ENCODE data around the gene PKMYT1.
"Not testable (repeated sequence)": the region's sequence is repeated elsewhere in the genome, so short reads cannot be mapped to it uniquely, and the experiment has no call there.

The PKMYT1 gene

DNA sequence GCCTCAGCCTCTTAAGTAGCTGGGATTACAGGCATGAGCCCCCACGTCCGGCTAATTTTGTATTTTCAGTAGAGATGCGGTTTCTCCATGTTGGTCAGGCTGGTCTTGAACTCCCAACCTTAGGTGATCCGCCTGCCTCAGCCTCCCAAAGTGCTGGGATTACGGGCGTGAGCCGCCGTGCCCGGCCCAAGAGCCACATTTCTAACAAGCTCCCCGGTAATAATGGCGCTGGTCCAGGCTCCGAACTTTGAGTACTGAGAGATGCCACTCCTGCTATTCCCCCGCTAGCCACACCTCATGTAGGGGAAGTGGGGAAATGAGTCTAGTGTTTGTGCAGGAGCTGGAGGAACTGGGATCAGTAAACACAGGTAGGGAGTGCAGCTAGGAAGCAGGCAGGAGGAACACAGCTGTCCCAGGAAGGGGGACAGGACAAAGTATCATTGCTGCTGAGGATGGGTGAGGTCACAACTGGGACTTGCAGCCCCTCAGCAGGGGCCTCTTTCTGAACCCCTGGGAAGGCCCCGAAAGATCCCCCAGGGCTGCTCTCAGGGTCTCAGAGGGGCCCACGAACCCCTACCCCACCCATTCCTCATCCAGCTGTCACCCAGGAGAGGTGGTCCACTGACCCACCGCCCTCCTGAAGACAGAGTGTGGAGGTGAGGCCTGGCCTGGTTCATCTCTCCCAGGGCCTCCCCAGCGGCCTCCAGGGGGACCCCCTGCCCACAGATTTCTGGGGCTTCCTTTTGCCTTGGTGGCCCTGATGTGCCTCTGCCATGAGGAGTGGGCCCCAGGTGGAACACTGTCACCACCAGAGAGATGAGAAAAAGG is 19.8 kb downstream of the PKMYT1 start:
- DNase-seq (no peak), ATAC-seq (no peak)

DNA sequence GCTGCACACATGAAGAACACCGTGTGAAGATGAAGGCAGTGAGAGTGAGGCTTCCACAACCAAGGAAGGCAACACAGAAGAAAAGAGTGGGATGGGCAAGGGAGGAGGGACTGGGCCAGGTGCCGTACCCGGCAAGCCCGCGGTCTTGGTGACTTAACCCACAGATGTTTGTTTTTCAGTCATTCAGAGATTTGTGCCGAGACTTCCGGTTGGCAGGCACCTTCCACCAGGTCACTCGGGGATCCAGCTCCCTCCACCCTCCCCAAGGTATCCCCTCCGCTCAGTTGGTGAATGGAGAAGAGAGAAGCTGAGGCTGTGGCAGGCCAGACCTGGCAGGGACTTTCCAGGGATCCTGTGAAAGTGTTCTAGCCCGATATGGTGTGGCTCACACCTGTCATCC is 21.0 kb downstream of the PKMYT1 start:
- ATAC-seq: no peak

DNA sequence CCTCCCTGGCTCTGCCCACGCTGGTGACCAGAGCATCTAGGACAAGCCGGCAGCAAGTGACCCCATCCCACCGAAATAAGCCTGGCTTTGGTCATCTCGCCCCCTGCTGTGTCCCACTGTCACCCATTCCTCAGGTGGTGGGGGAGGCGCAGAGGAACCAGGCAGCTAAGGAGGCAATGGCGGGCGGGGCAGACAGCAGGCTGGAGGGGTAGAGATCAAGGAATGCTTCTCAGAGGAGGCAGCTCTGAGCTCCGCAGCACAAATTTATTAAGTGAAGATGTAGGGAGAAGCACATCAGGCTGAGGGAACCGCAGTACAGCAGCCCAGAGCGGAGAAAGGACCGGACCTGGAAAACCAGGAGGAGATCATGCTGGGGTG is 23.7 kb downstream of the PKMYT1 start:
- DNase-seq (no peak), ATAC-seq (no peak)

More for the DNA sequence above, 21.0 kb downstream of the PKMYT1 start:
- DNase-seq: no peak

DNA sequence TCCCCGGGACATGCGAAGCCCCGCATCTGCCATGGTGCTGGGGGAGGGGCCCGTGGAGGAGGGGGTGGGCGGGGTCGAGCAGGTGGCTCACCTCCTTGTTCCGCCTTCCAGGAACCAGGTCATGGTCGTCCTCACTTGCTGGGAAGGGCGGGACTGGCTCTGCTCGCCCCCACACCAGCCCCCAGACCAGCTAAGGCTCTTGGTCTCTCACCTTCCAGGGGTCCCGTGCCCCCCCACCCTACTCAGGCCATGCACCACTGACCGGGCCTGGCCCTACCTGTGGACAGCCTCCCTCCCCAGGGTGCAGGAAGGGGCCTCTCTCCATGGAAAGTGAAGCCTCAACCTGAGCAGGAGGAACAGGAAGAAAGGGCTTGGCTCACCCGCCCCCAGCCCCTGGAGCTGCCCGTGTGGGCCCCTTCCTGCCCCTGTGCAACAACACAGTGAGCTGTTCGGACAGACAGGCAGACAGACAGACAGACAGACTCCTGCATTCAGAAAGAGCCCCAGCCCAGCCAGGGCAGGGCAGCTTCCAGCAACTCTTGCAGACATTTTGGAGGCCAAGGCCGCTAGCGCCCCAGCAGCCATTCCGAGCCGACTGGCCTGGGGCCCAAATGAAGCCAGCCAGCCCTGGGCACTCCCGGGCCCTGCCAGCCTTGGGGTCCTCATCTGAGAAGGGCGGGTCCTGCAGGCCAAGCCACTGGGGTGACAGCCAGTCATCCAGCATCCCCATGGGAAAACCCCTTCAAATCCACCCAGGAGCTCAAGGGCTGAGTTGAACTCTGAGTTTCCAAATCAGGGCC is 24.3 kb downstream of the PKMYT1 start:
- ATAC-seq: no peak

DNA sequence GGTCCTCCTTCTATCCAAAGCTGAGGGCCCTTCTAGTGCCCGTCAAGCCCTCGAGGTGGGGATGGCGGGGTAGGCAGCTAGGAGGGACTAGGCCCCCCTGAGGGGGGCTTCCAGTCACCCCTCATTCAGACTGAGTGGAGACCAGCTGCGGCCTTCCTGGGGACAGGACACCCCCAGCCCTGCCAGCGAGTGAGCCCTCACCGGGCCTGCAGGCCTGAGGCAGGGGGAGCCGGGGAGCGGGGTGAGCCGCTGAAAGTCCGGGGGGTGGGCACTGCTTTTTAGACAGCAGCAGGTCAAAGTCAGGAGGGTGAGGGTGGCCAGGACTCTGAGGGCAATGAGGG is 24.8 kb downstream of the PKMYT1 start:
- DNase-seq (no peak), ATAC-seq (no peak)

More for the DNA sequence above, 24.3 kb downstream of the PKMYT1 start:
- DNase-seq: no peak

DNA sequence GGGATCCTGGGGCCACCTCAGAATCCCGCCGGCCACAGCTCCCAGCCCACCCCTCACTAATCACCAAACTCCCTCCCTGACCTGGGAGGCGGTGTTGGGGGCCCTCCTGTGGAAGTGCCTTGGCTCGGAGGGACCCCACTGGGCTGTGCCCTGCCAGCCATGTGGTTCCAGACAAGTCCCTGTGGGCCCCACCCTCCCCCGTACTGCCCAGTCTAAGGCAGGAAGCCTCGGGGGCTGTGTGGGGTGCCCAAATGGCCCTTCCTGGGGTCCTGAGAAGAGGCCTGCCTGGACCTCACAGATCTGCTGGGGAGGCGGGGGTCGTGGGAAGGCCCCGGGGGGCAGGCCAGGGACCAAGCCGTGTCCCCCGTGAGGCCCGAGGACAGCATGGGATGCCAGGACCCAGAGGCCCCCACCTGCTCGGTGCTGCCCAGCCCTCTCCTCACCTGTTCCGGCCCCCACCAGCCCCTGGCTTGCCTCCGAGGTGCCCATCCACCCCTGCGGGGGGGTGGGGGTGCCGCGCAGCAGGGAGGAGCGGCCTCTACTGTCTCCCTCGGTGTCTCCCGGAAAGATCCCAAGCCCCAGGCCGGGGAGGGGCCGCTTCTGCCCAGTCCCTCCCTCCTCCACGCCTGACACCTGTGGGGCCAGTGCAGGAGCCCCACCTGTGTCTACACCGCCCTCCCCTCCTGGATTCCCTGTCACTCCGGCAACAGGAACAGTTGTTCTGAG is 25.4 kb downstream of the PKMYT1 start:
- ATAC-seq (no peak), DNase-seq (no peak)

DNA sequence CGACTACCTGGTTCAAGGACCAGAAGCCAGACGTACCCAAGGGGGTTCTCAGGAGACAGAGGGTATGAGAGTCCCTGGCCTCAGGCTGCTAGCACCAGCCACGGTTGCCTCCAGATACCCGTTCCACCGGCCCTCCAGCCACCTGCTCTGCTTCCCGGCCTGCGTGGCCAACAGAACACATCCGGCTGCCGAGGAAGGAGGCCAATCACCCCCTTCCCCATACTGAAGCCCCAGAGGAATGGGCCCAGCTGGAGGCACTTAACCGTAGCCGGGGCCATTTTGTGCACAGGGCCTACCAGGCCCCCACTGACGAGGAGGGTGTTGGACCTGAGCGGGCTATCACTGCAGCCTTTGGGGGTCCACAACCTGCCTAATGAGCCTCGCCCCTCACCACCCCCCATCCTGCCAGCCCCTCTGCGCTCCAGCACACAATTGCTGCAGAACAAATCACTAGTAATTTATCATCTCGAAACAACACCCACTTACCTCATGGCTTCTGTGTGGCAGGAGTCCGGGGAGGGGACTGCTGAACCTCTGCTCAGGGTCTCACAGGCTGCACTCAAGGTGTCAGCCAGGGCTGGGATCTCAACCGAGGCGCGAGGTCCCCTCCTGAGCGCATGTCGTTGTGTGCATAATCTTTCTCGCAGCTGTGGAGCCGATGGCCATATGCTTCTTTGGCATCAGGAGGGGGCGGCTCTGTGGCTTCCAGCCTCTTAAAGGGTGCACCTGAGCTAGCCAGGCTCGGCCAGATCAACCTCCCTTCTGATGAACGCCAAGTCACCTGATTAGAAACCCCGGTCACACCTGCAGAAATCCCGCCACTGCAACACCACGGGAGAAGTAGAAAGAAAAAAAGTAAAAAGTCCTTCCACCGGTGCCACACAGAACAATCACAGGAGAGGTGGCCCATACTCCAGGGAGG is 26.3 kb downstream of the PKMYT1 start:
- ATAC-seq (no peak), DNase-seq (no peak)

DNA sequence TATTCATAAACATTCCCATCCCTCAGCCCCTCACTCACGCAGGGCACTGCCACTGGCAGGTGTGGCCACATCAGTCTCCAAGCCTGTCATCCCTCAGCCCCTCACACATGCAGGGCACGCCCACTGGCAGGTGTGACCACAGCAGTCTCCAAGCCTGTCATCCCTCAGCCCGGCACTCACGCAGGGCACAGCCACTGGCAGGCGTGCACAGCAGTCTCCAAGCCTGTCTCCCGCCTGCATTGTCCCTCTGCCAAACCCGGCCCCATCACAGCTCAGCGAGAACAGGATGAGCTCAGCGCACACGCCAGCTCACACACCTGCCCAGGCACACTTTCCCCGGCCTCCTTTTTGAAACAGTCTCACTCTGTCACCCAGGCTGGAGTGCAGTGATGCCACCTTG is 27.6 kb downstream of the PKMYT1 start:
- no peak for ATAC-seq
- DNase-seq: no peak

DNA sequence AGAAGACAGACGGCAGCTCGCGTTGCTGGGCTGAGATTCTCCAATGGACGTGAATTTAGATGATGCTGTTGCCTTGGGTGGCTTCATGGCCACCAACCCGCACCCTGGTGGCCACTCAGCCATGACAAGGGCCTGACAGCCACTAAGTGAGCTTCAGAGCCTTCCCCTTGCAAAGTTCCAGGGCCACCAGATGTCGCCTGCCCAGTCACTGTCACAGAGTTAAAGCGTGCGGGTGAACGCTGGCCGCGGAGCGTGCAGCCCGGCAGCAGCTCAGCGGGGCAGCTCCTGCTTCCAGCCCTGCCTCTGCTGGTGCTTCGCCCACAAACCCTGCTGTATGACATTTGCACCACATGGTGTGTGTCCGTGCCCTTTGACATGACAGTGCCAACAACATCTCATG is 29.5 kb downstream of the PKMYT1 start:
- ATAC-seq (no peak), DNase-seq (no peak)

DNA sequence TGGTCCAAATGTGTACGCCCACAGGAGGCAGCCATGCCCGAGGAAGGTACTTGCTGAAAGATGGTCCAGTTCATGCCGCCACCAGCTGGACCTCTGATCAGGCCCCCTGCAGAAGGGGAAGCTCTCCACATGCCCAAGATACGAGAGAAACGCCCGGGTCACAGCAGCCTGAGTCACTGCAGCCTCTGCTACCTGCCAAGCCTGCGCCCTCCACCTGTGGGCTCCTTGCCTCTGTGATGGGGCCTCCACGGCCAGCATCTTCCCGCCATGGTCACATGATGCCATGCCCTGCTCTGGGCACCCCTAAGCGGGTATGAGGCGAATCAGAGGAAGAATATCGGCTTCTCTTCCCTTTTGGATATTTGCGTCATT is 29.9 kb downstream of the PKMYT1 start:
- ATAC-seq (no peak), DNase-seq (no peak)

DNA sequence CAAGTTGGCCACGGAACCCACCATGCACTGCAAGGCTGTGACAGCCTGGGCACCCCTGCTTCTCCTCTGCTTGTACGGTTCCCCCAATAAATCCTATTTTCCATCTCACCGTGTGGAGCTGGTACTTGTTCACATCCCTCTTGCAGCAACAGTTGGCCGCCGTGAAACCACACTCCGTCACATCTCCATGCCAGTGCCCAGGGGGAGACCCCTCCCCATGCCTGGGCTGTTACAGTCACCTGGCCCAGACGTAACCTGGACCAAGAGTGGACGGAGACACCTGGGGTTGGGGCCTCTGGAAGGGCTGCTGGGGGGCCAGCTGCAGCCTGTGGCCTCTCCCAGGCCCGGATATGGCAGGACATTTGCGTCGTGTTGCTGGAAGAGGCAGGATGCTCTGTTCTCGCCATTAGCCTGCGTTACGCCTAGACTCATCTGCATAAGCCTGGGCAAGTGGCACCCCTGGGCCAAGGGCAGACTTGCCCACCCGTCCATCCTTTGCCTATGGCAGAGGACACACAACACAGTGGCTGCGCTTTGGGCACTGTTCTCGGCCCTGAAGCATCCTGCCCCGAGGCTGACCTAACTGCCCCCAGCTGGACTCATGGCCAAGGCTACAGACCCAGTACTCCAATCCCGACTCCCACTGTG is 30.4 kb downstream of the PKMYT1 start:
- DNase-seq (no peak), ATAC-seq (no peak)

DNA sequence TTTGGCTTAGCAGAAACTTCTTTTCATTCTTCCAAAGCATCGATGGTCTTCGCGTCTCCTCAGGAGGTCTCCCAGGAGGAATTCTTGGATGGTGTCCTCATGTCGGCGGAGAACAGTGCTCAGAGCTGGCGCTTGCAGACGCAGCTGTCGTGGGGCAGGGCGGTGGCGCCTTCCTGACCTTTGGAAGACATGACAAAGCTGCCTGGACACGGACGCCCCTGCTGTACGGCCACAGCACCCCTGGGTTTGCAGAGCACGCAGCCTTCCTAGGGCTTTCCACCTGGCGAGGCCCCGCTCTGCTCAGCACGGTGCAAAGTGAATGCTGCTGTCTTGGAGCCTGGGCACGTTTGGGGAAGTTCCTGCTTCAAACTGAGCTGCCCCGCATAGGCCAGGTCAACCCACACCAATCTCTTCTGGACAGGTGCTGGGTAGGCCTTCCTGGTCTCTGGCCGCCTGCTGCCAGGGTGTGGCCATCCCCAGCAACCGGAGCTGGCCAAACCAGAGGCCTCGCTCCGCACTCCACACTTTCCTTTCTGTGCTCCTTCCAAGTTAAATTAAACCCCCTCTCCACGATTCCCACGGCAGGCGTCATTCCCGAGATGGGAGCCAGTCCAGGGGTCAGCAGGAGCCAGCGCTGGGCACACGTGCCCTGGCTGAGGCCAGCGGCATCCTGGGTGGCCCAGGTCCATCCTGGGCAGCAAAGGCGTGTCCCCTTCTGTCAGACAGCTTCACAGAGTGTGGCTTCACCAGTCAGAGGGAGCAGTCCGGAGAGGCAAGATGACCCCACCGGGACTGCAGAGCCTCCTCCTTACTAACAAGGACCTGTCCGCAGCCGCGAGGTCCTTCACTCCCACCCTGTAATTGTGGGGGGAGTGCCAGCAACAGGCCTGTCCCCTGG is 31.2 kb downstream of the PKMYT1 start:
- DNase-seq (no peak), ATAC-seq (no peak)

DNA sequence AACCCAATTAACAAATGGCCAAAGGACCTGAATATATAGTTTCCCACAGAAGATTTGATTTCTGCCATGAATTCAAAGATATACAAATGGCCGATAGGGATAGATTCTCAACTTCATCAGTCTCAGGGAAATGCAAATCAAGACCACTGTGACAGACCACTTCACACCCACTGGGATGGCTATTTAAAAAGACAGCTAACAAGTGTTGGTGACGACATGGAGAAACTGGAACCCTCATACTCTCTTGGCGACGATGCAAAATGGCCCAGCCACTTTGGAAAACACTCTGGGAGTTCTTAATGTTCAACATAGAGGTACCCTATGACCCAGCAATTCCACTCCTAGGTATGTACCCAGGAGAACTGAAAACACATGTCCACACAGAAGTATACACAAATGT is 33.6 kb downstream of the PKMYT1 start:
- no peak for DNase-seq
- ATAC-seq: no peak

DNA sequence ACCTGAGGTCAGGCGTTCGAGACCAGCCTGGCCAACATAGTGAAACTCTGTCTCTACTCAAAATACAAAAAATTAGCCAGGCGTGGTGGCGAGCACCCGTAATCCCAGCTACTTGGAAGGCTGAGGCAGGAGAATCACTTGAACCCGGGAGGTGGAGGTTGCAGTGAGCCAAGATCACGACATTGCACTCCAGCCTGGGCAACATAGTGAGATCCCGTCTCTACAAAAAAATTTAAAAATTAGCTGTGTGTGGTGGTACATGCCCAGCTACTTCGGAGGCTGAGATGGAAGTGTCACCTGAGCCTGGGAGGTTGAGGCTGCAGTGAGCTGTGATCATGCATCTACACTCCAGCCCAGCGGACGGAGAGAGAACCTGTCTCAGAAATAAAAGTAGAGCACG is 36.5 kb downstream of the PKMYT1 start:
- DNase-seq, ATAC-seq: not testable (repeated sequence)

DNA sequence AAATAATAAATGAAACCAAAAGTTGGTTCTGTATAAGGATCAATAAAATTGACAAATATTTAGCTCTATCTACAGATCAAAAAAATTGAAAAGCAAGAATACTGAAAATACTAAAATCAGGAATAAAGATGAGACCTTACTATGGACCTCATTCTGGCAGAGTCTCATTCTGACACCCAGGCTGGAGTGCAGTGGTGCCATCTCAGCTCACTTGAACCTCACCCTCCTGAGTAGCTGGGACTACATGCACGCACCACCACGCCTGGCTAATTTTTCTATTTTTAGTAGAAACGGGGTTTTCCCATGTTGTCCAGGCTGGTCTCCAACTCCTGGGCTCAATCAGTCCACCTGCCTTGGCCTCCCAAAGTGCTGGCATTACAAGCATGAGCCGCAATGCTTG is 38.2 kb downstream of the PKMYT1 start:
- DNase-seq (no peak), ATAC-seq (no peak)

DNA sequence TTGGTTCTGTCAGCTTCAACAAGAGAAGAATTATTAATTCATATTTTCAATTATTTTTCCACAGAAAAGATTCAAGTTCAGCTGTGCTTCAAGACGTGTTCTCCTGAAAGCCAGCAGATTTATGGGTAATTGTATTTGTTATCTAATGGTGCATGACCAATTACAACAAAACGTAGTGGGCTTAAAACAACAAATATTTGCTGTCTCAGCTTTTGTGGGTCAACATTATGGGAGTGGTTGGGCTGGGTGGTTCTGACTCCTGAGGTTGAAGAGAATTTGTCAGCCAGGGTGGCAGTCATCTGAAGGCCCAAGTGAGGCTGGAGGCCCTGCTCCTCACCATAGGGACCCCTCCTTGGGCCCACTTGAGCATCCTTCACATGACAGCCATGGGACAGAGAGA is 40.3 kb downstream of the PKMYT1 start:
- ATAC-seq (no peak), DNase-seq (no peak)

DNA sequence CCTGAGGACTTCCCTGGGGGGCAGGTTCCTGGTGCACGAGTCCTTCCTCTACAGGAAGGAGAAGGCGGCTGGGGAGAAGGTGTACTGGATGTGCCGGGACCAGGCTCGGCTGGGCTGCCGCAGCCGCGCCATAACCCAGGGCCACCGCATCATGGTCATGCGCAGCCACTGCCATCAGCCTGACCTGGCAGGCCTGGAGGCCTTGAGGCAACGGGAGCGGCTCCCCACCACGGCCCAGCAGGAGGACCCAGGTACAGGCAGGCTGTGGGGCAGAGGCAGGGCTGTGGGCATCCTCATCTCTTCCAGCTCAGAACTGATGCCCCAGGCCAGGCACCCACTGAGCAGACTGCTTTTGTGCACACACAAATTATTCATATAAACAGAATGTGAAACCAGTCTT is 42.0 kb downstream of the PKMYT1 start:
- ATAC-seq: no peak
- DNase-seq: no peak

DNA sequence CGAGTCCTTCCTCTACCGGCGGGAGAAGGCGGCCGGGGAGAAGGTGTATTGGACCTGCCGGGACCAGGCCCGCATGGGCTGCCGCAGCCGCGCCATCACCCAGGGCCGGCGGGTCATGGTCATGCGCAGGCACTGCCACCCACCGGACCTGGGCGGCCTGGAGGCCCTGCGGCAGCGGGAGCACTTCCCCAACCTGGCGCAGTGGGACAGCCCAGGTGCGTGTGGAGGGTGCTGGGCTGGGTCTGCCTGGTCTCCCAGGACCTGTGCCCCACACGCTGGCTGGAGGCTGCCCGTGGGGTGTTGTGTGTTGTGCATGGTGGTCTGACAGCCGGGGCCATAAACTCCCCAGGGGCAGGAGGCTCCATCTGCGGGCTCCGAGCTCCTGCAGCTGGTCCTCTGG is 43.1 kb downstream of the PKMYT1 start:
- no peak for DNase-seq
- ATAC-seq: no peak

DNA sequence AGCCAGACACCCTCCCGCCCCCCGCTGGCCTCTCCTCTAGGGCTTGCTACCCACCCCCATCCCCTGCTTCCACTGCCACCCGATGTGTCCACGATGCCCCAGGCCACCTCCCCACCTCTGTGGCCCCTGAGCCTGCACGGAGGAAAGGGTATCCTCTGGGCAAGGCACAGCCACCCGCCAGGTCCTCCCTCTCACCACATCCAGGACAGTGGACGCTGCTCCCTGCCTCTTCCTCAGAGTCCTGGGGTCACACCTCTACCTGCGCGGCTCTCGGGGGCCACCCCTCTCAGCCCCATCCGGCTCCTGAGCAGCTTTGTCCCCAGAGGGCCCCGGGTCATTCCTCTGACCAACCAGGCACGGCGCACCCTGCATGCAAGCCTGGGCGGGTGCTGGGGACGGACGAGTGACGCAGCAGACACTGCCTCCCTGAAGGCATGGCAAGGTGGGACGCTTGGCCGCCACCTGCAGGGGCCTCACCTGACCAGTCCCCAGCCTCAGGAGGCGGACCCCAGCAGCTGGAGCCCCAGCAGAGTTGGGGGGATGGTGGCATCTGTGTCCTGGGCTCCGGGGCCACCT is 43.7 kb downstream of the PKMYT1 start:
- DNase-seq (no peak), ATAC-seq (no peak)

DNA sequence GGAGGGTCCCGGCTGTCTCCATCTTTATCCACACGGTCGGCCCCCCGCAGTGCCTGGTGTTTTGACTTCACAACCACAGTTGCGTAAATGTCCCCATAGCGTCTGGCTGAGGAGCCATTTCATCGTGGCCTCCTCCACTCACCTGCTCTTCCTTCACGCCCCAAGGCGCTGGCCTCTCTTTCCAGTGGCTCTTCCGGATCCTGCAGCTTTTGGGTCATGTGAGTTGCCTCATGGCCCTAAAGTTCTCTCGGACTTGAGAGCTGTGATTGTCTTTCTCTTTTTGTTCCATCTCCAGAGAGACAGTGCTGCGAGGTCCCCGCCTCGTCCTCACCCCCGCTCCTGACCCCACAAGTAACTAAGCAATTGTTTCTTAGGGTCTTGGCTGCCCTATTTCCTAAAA is 45.8 kb downstream of the PKMYT1 start:
- no peak for DNase-seq
- ATAC-seq: no peak

All from stimulated activated naive CD8-positive, alpha-beta T cell treated with anti-CD3 and anti-CD28 coated beads, Interleukin-15, Interleukin-2, amounts not matched to agents 100 U/mL and 50 U/mL, for 24 hours (primary cell).